Measurements from ENCODE around the gene C5AR2. TPM values are rescaled to one million over a fixed set of nuclear protein-coding genes. Genes with fewer than 3 reads are reported as not detected.

The C5AR2 gene
- total and polyA plus RNA-seq, 4 donors = 0.61 to 2.8 (median 1.8) TPM

DNA sequence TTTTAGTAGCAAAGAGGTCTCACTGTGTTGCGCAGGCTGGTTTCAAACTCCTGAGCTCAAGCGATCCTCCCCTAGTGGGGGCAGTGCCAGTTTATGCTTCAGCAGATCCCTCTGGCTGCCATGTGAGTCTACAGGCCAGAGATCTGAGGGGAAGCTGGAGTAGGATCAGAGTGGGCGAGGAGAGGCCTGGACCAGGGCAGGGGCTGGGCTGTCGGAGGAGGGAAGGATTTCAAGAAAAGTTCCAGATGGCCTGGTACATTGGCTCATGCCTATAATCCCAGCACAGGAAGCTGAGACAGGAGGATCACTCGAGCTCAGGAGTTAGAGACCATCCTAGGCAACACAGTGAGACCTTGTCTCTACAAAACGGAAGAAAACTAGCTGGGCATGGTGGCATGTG, 27.0 kb downstream of the C5AR2 start:
- Histone ChIP-seq H3K4me1 (ENCODE audit: control insufficient read depth in 4 of 4, insufficient read depth in 4 of 4, low read length in 3 of 4) (no peaks in the 10 kb centered on the region), H3K27me3 (ENCODE audit: control insufficient read depth in 4 of 4, insufficient read depth in 4 of 4, low read length in 3 of 4) (no peaks in the 10 kb centered on the region), H3K9me3 (ENCODE audit: control insufficient read depth in 4 of 4, low read length in 3 of 4) (no peaks in the 10 kb centered on the region), H3K27ac (ENCODE audit: low read depth in 1 of 2, low read length in 2 of 2) (no peak overlapping the region), H3K9ac (ENCODE audit: low read depth in 1 of 2, low read length in 2 of 2) (no peak overlapping the region), H3K4me3 (ENCODE audit: low read depth in 1 of 3, low read length in 3 of 3) (no peak overlapping the region), H3K36me3 (ENCODE audit: control insufficient read depth in 4 of 4, insufficient read depth in 3 of 4, low read depth in 1 of 4, low read length in 3 of 4) (peaks cover 27 to 70% (median 42%) of the 10 kb centered on the region in 4 donors)
- no peak for DNase-seq (ENCODE audit: low spot score)
- 91% methylated on average over 6 of the region's 6 CpGs for WGBS
- TF ChIP-seq GABPA (IDR thresholded peaks at IDR 0.05 in 1 of 2, conservative IDR thresholded peaks at IDR 0.05 in 1 of 2) = no peak
- TF ChIP-seq EGR1 (IDR thresholded peaks at IDR 0.05; ENCODE audit: low read depth in 2 of 2) = no peak
- TF ChIP-seq HNF4G (IDR thresholded peaks at IDR 0.05) = no peak
- TF ChIP-seq FOXA1 (IDR thresholded peaks at IDR 0.05) = no peak
- TF ChIP-seq FOXA2 (IDR thresholded peaks at IDR 0.05) = no peak
- TF ChIP-seq, protein P1, sequence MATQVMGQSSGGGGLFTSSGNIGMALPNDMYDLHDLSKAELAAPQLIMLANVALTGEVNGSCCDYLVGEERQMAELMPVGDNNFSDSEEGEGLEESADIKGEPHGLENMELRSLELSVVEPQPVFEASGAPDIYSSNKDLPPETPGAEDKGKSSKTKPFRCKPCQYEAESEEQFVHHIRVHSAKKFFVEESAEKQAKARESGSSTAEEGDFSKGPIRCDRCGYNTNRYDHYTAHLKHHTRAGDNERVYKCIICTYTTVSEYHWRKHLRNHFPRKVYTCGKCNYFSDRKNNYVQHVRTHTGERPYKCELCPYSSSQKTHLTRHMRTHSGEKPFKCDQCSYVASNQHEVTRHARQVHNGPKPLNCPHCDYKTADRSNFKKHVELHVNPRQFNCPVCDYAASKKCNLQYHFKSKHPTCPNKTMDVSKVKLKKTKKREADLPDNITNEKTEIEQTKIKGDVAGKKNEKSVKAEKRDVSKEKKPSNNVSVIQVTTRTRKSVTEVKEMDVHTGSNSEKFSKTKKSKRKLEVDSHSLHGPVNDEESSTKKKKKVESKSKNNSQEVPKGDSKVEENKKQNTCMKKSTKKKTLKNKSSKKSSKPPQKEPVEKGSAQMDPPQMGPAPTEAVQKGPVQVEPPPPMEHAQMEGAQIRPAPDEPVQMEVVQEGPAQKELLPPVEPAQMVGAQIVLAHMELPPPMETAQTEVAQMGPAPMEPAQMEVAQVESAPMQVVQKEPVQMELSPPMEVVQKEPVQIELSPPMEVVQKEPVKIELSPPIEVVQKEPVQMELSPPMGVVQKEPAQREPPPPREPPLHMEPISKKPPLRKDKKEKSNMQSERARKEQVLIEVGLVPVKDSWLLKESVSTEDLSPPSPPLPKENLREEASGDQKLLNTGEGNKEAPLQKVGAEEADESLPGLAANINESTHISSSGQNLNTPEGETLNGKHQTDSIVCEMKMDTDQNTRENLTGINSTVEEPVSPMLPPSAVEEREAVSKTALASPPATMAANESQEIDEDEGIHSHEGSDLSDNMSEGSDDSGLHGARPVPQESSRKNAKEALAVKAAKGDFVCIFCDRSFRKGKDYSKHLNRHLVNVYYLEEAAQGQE (IDR thresholded peaks at IDR 0.05) = no peak
- TF ChIP-seq, protein P2, sequence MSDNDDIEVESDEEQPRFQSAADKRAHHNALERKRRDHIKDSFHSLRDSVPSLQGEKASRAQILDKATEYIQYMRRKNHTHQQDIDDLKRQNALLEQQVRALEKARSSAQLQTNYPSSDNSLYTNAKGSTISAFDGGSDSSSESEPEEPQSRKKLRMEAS (IDR thresholded peaks at IDR 0.05) = no peak
- no peak for TF ChIP-seq RAD21 (IDR thresholded peaks at IDR 0.05)

DNA sequence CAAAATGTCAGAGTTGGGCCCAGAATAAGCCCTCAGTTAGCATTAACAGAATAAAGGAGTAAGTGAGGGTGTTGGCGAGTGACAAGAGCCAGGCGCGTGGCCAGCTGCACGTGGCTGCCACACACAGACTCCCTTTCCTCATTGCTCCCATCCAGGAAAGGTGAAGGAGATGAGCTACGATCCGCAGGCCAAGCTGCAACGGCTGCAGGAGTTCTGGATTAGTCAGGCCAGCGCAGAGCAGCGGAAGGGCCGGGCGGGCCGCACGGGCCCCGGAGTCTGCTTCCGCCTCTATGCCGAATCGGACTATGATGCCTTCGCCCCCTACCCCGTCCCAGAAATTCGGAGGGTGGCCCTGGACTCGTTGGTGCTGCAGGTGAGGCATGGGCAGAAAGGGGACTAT, 30.3 kb downstream of the C5AR2 start:
- H3K9me3 ChIP-seq (ENCODE audit: control insufficient read depth in 4 of 4, low read length in 3 of 4) = no peaks in the 10 kb centered on the region
- no peaks in the 10 kb centered on the region for H3K27me3 ChIP-seq (ENCODE audit: control insufficient read depth in 4 of 4, insufficient read depth in 4 of 4, low read length in 3 of 4)
- no peak for DNase-seq (ENCODE audit: low spot score)
- H3K36me3 ChIP-seq (ENCODE audit: control insufficient read depth in 4 of 4, insufficient read depth in 3 of 4, low read depth in 1 of 4, low read length in 3 of 4) = peaks cover 26 to 67% (median 40%) of the 10 kb centered on the region in 4 donors
- no peak overlapping the region for H3K4me3 ChIP-seq (ENCODE audit: low read depth in 1 of 3, low read length in 3 of 3)
- no peak overlapping the region for H3K9ac ChIP-seq (ENCODE audit: low read depth in 1 of 2, low read length in 2 of 2)
- TF ChIP-seq JUND (IDR thresholded peaks at IDR 0.05) (no peak), YY1 (IDR thresholded peaks at IDR 0.05) (no peak), RXRA (IDR thresholded peaks at IDR 0.05) (no peak), EGR1 (IDR thresholded peaks at IDR 0.05; ENCODE audit: low read depth in 2 of 2) (no peak), FOXA1 (IDR thresholded peaks at IDR 0.05) (no peak), HNF4A (conservative IDR thresholded peaks at IDR 0.05) (no peak), NR2F2 (IDR thresholded peaks at IDR 0.05) (no peak), GABPA (IDR thresholded peaks at IDR 0.05 in 1 of 2, conservative IDR thresholded peaks at IDR 0.05 in 1 of 2) (no peak), RAD21 (IDR thresholded peaks at IDR 0.05) (no peak), FOXA2 (IDR thresholded peaks at IDR 0.05) (no peak), HNF4G (IDR thresholded peaks at IDR 0.05) (no peak), TAF1 (conservative IDR thresholded peaks at IDR 0.05) (no peak), SP1 (IDR thresholded peaks at IDR 0.05) (no peak)
- TF ChIP-seq, protein P3, sequence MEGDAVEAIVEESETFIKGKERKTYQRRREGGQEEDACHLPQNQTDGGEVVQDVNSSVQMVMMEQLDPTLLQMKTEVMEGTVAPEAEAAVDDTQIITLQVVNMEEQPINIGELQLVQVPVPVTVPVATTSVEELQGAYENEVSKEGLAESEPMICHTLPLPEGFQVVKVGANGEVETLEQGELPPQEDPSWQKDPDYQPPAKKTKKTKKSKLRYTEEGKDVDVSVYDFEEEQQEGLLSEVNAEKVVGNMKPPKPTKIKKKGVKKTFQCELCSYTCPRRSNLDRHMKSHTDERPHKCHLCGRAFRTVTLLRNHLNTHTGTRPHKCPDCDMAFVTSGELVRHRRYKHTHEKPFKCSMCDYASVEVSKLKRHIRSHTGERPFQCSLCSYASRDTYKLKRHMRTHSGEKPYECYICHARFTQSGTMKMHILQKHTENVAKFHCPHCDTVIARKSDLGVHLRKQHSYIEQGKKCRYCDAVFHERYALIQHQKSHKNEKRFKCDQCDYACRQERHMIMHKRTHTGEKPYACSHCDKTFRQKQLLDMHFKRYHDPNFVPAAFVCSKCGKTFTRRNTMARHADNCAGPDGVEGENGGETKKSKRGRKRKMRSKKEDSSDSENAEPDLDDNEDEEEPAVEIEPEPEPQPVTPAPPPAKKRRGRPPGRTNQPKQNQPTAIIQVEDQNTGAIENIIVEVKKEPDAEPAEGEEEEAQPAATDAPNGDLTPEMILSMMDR (IDR thresholded peaks at IDR 0.05; ENCODE audit: low read depth, low read length, missing input control) = no peak
- TF ChIP-seq, protein P4, sequence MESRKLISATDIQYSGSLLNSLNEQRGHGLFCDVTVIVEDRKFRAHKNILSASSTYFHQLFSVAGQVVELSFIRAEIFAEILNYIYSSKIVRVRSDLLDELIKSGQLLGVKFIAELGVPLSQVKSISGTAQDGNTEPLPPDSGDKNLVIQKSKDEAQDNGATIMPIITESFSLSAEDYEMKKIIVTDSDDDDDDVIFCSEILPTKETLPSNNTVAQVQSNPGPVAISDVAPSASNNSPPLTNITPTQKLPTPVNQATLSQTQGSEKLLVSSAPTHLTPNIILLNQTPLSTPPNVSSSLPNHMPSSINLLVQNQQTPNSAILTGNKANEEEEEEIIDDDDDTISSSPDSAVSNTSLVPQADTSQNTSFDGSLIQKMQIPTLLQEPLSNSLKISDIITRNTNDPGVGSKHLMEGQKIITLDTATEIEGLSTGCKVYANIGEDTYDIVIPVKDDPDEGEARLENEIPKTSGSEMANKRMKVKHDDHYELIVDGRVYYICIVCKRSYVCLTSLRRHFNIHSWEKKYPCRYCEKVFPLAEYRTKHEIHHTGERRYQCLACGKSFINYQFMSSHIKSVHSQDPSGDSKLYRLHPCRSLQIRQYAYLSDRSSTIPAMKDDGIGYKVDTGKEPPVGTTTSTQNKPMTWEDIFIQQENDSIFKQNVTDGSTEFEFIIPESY (IDR thresholded peaks at IDR 0.05) = no peak
- TF ChIP-seq, protein P5, sequence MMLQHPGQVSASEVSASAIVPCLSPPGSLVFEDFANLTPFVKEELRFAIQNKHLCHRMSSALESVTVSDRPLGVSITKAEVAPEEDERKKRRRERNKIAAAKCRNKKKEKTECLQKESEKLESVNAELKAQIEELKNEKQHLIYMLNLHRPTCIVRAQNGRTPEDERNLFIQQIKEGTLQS (IDR thresholded peaks at IDR 0.05) = no peak
- TF ChIP-seq, protein P1 (IDR thresholded peaks at IDR 0.05) = no peak
- TF ChIP-seq, protein P2 (IDR thresholded peaks at IDR 0.05) = no peak
- WGBS = 96% methylated on average over 21 of the region's 21 CpGs
- H3K4me1 ChIP-seq (ENCODE audit: control insufficient read depth in 4 of 4, insufficient read depth in 4 of 4, low read length in 3 of 4) = peaks cover 0 to 4% (median 0%) of the 10 kb centered on the region in 4 donors
- H3K27ac ChIP-seq (ENCODE audit: low read depth in 1 of 2, low read length in 2 of 2) = no peak overlapping the region

Measured in liver (tissue), 9 donors.